TTC549 (cell line): ENCODE results near the gene RBM19.

Source experiments
- FAIRE-seq: peaks from 2 replicates; lab custom pipeline; 2012; peaks lifted over from hg19 to GRCh38; lab: Jason Lieb, UNC

The RBM19 gene

GRCh38 chr12:113880988-113881962, 84.8 kb downstream of the RBM19 start:
- no peak for FAIRE-seq

- FAIRE-seq, result no peak
Observed at GRCh38 chr12:113880326-113880725, 85.8 kb downstream of the RBM19 start.

DNA sequence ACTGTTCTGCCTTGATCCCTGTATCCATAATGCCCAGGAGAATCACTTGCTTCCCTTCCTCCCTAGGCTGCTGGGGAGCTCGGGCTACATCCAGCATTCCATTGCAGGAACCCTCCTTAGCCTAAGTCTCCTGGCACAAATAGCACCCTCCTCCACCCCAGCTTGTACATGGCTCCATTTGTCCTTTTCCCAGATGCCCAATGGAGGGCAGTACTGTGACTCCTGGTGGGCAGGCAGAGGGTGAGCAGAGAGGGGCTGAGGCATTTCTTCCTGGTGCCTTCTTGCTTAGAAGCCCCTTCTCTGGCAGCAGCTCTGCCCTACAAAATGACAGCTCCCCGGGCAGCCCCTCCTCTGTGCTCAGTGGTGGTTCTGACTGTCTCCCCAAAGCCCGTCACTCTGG, 86.5 kb downstream of the RBM19 start:
- no peak for FAIRE-seq

DNA sequence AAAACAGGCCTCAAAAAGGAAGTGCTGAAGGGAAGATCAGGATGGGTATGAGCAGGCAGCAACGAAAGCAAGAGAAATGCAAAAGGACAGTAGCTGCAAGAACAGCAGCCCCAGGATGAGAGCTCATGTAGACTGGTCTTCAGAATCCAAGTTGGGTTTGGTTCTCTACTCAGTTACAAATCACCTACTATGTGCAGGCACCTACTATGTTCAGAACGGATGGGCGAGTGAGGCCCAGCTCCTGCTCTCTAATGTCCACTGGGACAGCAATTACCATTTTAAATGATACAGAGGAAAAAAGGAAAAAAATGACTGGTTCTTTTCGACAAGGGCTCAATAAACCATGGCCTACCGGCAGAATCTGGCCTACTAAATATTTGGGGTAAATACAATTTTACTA, 88.5 kb downstream of the RBM19 start:
- no peak for FAIRE-seq

DNA sequence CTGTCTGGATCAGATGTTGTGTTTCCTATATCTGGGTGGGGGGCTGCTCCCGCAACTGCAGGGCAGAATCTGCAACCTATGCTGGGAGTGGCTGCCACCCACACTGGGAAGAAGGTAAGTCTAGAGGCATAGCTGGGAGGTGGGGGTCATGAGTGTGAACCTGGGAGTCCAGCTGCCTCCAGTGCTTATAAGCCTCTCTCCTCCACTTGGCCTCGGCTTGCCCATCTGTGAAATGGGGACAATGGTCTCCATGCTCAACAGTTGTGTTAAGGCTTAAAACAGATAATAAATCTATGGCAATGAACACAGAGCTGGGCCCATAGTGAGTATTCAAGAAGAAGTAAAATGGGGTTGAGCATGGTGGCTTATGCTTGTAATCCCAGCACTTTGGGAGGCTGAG, 90.0 kb downstream of the RBM19 start:
- no peak for FAIRE-seq

- FAIRE-seq, result no peak
Observed at GRCh38 chr12:113875691-113876090, 90.4 kb downstream of the RBM19 start.

DNA sequence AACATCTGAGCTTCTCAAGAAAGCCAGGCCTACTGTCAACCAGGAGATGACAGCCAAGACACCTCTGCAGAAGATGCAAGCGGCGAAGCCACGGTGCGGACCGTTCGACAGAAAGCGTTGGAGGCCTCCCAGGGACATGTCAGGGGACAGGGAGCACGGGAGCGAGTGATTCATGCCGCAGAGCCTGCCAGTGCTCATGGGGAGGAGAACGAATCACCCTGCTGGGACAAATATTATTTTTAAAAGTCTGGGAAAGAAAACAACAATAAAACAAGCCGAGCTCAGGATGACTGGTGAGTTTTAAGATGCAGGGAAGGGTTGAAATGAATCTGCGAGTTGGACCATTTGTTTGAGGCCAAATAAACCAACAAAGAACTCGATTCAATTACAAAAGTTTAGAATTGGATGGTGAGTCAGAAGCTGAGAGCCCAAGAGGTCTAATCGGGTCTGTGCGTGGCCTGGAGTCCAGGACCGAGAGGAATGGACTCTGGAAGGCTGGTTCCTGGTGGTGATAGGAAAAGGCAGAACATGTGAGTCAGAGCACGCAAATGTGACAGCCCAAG, 91.0 kb downstream of the RBM19 start:
- FAIRE-seq, result no peak

DNA sequence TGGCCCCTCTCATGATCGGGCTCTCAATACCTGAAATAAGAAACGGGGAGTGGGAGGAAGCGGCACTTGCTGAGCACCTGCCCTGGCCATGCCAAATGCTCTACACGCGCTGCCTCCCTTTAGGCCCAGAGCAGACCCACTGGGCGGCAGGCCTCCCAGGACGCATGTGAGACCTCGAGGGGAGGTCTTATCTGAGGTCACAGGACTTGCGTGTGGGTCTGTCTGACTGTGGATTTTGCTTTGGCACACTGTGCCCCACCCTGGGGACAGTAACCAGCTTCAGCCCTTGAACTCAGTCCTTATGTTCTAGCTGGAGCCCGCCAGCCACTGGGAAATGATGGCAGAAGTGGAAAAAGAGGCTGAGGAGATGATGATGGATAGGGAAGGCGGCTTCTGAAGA, 91.8 kb downstream of the RBM19 start:
- no peak for FAIRE-seq

GRCh38 chr12:113873740-113874139, 92.4 kb downstream of the RBM19 start:
- FAIRE-seq, result no peak

- FAIRE-seq, result no peak
Observed at GRCh38 chr12:113870890-113871289, 95.2 kb downstream of the RBM19 start.

DNA sequence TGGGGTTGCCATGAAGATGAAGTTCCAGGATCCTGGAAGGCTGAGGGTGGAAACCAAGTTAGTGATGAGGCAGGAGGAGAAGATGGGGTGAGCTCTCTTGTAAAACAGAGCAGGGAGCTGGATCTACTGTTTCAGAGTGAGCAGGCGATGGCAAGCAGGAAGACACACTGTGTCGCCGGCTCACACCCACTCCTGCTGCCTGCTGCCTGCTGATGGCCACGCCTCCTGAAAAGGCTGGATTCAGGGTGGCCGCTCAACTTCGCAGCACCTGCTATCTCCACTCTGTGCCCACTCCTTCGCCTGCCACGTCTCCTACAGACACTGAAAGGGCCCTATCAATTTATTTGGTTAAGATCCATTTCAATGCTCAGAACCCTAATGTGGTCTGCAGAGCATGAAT, 96.1 kb downstream of the RBM19 start:
- FAIRE-seq, result no peak

DNA sequence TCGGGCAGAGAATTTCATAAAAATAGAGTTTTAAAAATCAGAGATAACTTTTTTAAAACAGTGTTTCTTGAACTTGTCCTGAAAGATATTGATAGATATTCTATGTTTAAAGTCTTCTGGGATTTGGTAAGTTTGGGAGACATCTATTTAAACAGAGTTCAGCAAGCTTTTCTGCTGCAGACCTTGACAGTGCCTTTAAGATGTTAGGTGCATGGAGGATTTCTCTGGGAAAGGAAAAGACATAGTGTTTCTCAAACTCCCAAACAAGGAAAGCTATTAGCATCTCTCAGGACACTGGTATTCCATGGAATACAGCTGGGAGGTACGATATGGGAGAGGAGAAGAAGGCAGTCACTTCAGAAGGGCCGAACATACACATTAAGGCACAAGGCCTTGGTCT, 97.8 kb downstream of the RBM19 start:
- FAIRE-seq, result no peak

- FAIRE-seq, result no peak
Observed at GRCh38 chr12:113867258-113867657, 98.9 kb downstream of the RBM19 start.

DNA sequence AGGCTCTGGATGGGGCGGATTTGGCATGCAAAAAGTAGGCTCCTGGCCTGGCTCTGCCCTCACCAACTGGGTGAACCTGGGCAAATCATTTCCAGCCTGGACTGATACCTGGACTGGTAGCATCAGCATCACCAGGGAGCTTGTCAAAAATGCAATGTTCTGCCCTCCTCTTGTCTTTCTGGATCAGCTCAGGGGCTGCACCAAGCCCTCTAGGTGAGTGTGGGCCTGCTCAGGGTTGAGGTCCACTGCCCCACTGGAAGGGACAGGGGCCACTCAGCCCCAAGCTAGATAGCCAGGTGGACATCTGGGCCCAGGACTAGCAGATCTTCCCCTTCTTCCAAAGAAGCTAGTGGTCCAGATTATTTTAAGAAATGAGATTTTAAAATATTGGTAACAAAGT, 99.6 kb downstream of the RBM19 start:
- no peak for FAIRE-seq

DNA sequence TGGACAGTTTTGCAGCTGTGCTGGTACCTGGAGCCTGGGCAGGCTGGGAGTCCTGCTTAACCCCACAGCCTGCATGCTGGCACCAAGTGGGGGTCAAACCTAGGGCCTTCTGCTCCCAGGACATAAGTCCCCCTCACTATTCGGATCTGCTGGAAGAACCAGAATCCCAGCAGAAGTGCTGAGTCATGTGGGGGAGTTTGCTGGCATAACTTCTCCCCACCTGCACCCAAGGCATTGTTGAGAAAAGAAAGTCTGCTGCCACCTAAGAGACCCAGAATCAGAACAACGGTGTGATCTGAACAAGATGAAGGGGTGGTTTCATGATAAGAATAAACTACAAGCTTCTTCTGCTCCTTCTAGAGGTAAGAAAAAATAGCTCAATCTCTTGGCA, 102.7 kb downstream of the RBM19 start:
- FAIRE-seq, result no peak

DNA sequence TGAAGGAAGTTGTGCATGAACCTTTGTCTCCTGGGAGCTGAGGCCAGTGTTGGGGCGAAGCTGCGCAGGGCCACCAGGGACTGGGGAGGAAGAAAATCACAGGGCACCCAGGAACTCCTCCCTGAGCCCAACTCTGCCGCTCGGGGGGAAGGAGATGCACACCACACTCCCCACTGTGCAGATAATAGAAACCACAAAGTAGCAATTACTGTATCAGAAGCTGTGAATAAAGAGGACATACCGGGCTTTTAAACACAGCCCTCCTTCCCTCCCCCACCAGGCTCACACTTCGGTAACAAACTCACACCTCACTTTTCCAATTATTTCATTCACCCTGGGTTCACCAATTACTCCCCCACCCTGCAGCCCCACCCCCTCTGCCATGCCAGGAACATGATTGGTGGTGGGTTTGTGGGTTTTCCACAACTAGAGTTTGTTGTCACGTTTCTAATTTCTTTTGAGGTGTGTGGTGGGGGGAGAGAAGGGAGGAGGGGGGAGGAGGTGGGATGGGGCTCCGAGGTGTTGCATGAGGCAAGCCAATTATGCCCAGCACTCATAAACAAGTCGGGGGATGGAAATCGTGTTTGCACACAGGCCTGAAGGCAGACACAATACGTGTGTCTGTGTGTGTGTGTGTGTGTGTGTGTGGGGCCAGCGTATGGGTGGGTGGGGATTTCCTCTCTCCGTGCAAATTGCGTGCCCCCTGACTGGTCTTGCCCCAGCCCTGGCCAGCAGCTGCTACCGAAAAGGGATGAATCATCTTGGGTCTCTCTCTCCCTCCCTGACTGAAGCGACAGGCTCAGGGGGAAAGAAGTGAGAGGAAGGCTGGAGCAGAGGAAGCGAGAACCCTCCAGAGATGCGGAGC, 103.3 kb downstream of the RBM19 start:
- FAIRE-seq, result no peak

DNA sequence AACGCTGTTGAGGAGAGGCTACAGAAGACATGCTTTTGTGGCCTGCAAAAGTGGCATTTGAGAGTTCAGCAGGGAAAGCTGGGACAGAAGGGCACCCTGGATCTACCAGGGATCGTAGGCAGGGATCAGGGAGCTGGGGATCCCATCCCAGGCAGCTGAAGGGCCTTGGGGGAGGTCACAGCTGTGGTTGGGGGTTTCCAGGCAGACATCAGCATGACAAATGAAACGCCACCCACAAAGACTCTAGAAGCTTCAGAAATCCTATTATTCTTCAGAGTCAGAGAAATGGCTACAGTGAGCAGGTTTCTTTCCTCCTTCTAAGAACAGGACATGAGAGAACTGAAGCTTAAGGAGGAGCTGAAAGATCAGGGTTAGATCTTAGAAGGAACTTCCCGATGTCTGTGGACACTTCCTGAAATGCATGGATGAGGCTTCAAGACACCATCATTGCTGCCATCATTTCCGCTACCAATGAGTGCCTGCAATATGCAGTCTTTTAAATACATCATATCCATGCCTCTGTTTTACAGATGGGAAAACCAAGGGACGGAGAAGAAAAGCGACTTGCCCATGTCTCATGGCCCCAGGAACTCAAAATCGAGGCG, 104.3 kb downstream of the RBM19 start:
- FAIRE-seq, result no peak

DNA sequence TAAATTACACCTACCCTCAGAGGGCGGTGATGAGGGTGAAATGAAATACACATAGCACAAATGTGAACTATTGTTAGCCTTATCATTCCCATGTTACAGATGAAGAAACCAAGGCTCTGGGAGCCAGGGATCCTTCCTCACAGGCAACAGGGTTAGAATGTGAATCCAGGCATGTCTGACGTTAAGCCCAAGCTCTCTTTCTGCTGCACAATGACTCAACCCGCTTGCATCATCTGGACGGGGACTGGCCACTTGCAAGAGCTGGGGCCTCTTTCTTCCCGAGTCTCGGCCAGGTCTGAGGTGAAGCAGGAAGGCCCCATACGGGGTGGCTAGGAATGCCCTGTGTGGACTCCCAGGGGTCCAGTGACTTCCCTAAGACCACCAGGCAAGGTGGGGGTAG, 105.2 kb downstream of the RBM19 start:
- FAIRE-seq, result no peak

DNA sequence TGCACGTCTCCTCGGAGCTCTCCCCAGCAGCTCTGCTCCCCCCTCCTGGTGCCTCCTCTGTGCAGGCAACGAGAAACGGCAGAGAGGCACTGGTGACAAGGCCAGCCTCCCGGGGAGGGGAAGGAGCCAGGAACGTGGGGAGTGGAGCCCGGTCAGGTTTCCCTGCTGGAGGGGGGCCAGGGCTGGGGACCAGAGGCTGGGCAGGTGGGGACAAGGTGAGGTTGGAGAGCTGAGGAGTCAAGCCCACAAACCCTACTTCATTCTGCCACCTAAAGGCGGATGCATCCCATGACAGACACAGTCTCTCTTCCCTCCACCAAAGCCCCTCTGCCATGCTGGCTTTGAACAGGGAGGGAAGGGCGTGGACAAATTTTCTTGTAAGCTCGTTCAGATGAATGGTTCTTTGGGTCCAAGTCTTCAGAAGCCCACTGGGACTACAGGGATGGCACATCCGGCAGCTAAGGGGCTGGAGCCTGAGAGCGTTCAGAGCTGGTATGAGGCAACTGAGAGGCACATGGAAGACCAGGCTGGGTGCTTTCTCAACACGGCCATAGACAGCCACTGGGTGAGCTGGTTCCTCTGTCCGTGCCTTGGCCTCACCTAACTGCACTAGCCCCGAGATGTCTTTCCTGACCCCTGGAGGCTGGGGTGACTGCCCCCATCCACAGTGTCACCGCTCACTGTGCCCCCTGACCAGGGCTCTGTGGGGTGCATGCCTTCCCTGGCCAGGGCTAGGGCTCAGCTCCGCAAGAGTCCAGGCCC, 105.9 kb downstream of the RBM19 start:
- no peak for FAIRE-seq

DNA sequence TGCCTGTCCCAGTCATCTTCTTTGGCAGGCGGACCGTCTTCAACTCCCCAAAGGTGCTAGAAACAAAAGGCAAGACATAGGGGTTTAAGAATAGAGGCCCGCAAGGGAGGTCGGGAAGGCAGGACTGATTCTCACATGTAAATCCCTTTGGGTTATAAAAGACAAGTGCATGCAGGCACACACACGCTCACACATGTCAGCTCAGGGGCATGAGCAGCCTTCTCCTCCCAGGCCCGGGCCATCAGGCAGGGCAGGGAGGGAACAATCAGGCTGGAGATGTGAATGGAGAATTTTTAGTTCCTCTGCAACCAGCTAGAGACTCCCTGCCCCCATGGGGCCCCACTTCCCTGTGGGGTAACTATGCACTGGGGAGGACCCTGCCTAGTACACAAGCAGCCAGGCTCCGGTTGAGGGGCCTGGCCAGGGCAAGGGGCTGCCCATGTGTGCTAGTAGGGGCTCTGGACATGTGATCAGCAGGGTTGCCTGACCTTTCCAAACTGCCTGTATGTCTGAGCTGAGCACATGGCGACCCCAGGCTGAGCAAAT, 107.2 kb downstream of the RBM19 start:
- no peak for FAIRE-seq

DNA sequence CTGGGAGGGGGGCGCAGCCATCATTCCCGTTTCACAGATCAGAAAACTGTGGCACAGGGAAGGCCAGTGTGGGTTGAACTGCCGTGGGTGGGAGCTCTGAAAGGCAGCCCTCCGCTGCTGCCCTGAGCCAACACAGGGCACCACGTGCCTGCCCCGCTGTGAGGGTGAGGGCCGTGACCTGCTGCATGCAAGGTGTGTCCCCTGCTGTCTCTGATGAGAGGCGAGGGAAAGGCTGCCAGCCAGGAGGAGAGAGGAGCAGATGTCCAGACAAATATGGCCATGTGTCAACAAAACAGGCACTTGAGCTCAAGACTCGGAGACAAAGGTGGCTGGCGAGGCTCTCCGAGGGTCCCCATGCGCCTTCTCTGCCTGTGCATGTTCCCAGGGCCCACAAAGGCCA, 108.8 kb downstream of the RBM19 start:
- no peak for FAIRE-seq

- no peak for FAIRE-seq
Observed at GRCh38 chr12:113855998-113856397, 110.1 kb downstream of the RBM19 start.
